Rectal smooth muscle tissue (tissue), 1 donor: ENCODE results near the gene LRP1.

Experiments used
- H3K27ac ChIP-seq: one replicate; pipeline ENCODE4 v1.7.0; 2013; ENCODE audit warnings: low read depth, low read length, inconsistent platforms
- H3K27me3 ChIP-seq: one replicate; pipeline ENCODE4 v1.7.0; 2013; ENCODE audit warnings: low read length; ENCODE audit not compliant: control insufficient read depth, insufficient read depth
- H3K36me3 ChIP-seq: one replicate; pipeline ENCODE4 v1.7.0; 2013; ENCODE audit warnings: low read length; ENCODE audit not compliant: control insufficient read depth, insufficient read depth
- H3K4me1 ChIP-seq: one replicate; pipeline ENCODE4 v1.7.0; 2013; ENCODE audit warnings: low read length; ENCODE audit not compliant: control insufficient read depth, insufficient read depth
- H3K4me3 ChIP-seq: one replicate; pipeline ENCODE4 v1.7.0; 2013; ENCODE audit warnings: low read length
- H3K9ac ChIP-seq: one replicate; pipeline ENCODE4 v1.7.0; 2013; ENCODE audit warnings: low read length

LRP1 gene

GRCh38 chr12:57173683-57174082 lies 45.4 kb downstream of the LRP1 start:
- Histone ChIP-seq H3K27ac (no peak overlapping the region), H3K27me3 (no peaks in the 10 kb centered on the region), H3K4me1 (no peaks in the 10 kb centered on the region), H3K9ac (no peak overlapping the region), H3K36me3 (peaks cover 56% of the 10 kb centered on the region), H3K4me3 (no peak overlapping the region)

GRCh38 chr12:57175428-57176138 lies 47.3 kb downstream of the LRP1 start:
- Histone ChIP-seq H3K27me3 (no peaks in the 10 kb centered on the region), H3K9ac (no peak overlapping the region), H3K27ac (peak overlapping the region; percentile 4), H3K4me1 (no peaks in the 10 kb centered on the region), H3K4me3 (no peak overlapping the region), H3K36me3 (peaks cover 62% of the 10 kb centered on the region)

DNA sequence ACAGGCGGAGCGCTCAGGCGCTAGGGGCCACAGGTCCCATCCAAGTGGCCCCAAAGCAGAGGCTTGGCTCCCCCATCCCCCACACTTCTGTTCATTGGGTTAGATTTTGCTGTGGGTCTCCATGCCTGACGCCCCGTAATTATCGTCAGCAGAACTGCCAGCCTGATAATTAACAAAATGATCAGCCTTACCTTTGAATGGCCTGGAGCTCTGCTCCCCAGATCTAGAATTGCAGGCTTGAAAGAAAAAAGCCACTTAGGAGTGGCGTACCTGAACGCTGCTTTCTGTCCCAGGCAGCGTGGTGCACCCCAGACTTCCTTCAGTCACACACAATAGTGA lies 47.8 kb downstream of the LRP1 start:
- Histone ChIP-seq H3K27ac (no peak overlapping the region), H3K36me3 (peaks cover 62% of the 10 kb centered on the region), H3K27me3 (no peaks in the 10 kb centered on the region), H3K4me3 (no peak overlapping the region), H3K9ac (no peak overlapping the region), H3K4me1 (no peaks in the 10 kb centered on the region)

- peaks cover 59% of the 10 kb centered on the region for H3K36me3 ChIP-seq
Measured at GRCh38 chr12:57176846-57177245, 48.6 kb downstream of the LRP1 start.

GRCh38 chr12:57177354-57177753 lies 49.1 kb downstream of the LRP1 start:
- H3K27ac ChIP-seq = no peak overlapping the region
- H3K36me3 ChIP-seq = peaks cover 59% of the 10 kb centered on the region
- H3K4me1 ChIP-seq = no peaks in the 10 kb centered on the region
- no peaks in the 10 kb centered on the region for H3K27me3 ChIP-seq
- no peak overlapping the region for H3K4me3 ChIP-seq
- no peak overlapping the region for H3K9ac ChIP-seq

More at GRCh38 chr12:57176846-57177245, 48.6 kb downstream of the LRP1 start:
- no peaks in the 10 kb centered on the region for H3K4me1 ChIP-seq
- H3K9ac ChIP-seq = no peak overlapping the region
- H3K27ac ChIP-seq = no peak overlapping the region
- no peaks in the 10 kb centered on the region for H3K27me3 ChIP-seq
- no peak overlapping the region for H3K4me3 ChIP-seq

DNA sequence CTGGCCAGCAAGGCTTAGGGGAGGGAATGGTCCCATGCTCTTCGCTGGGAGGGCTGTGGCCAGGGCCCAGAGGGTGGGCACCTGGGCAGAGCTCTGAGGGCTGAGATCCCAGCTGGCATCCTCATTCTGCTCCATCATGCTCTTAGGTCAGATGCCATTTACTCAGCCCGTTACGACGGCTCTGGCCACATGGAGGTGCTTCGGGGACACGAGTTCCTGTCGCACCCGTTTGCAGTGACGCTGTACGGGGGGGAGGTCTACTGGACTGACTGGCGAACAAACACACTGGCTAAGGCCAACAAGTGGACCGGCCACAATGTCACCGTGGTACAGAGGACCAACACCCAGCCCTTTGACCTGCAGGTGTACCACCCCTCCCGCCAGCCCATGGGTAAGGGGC lies 49.9 kb downstream of the LRP1 start:
- peaks cover 53% of the 10 kb centered on the region for H3K36me3 ChIP-seq
- H3K27me3 ChIP-seq = no peaks in the 10 kb centered on the region
- no peak overlapping the region for H3K4me3 ChIP-seq

DNA sequence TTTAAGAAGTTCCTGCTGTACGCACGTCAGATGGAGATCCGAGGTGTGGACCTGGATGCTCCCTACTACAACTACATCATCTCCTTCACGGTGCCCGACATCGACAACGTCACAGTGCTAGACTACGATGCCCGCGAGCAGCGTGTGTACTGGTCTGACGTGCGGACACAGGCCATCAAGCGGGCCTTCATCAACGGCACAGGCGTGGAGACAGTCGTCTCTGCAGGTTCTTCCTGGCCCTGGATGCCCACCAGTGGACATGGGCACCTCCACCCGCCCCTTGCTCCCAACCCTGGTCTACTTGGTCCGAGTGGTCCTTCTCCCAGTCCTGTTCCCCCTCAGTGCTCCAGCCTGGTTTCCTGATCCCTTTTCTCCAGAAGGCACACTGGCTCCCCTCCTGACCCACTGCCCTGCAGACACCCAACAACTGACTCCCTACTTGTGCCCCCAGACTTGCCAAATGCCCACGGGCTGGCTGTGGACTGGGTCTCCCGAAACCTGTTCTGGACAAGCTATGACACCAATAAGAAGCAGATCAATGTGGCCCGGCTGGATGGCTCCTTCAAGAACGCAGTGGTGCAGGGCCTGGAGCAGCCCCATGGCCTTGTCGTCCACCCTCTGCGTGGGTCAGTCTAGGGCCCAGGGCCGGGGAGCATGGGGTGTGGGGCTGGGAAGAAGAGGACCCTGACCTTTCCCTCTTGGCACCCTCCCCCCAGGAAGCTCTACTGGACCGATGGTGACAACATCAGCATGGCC lies 51.2 kb downstream of the LRP1 start:
- no peaks in the 10 kb centered on the region for H3K4me1 ChIP-seq
- no peak overlapping the region for H3K4me3 ChIP-seq
- H3K27me3 ChIP-seq = no peaks in the 10 kb centered on the region
- no peak overlapping the region for H3K27ac ChIP-seq
- peaks cover 48% of the 10 kb centered on the region for H3K36me3 ChIP-seq
- no peak overlapping the region for H3K9ac ChIP-seq

More for the DNA sequence above, 49.9 kb downstream of the LRP1 start:
- Histone ChIP-seq H3K4me1 (no peaks in the 10 kb centered on the region), H3K27ac (no peak overlapping the region), H3K9ac (no peak overlapping the region)

GRCh38 chr12:57180321-57180989 lies 52.2 kb downstream of the LRP1 start:
- no peak overlapping the region for H3K9ac ChIP-seq

GRCh38 chr12:57181072-57181471 lies 52.8 kb downstream of the LRP1 start:
- Histone ChIP-seq H3K36me3 (peaks cover 55% of the 10 kb centered on the region), H3K4me3 (no peak overlapping the region), H3K9ac (no peak overlapping the region), H3K4me1 (no peaks in the 10 kb centered on the region), H3K27me3 (no peaks in the 10 kb centered on the region), H3K27ac (no peak overlapping the region)

More at GRCh38 chr12:57180321-57180989, 52.2 kb downstream of the LRP1 start:
- Histone ChIP-seq H3K27ac (no peak overlapping the region), H3K27me3 (no peaks in the 10 kb centered on the region), H3K4me1 (no peaks in the 10 kb centered on the region), H3K4me3 (no peak overlapping the region), H3K36me3 (peaks cover 56% of the 10 kb centered on the region)

GRCh38 chr12:57181561-57182155 lies 53.4 kb downstream of the LRP1 start:
- Histone ChIP-seq H3K9ac (no peak overlapping the region), H3K4me1 (no peaks in the 10 kb centered on the region), H3K36me3 (peaks cover 53% of the 10 kb centered on the region), H3K4me3 (no peak overlapping the region), H3K27ac (no peak overlapping the region), H3K27me3 (no peaks in the 10 kb centered on the region)

DNA sequence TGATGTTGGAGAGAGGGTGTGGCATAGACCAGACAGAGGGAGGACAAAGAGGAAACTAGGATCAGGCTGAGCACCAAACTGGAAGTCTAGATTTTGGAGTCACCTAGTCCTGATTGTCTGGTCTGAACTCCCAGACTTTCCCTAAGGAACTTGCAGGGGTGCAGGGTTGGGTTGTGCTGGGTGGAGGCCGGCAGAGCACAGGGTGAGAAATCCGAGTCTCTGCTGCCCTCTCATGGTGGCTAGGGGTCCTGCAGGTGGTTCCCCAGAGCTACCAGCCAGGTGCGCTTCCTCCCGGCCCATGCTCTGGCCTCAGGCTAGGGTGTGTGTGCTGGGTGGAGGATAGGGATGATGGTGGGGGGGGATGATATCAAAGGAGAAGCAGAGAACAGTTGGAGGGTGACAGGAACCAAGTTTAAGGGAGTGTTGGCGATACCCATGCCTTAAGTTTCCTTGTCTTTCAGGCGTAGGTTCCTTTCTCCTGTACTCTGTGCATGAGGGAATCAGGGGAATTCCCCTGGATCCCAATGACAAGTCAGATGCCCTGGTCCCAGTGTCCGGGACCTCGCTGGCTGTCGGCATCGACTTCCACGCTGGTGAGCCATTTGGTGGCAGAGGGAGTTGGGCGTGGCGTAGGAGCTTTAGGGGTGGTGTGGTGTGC lies 54.8 kb downstream of the LRP1 start:
- peaks cover 55% of the 10 kb centered on the region for H3K36me3 ChIP-seq
- H3K9ac ChIP-seq = no peak overlapping the region
- H3K4me1 ChIP-seq = no peaks in the 10 kb centered on the region
- no peaks in the 10 kb centered on the region for H3K27me3 ChIP-seq
- no peak overlapping the region for H3K4me3 ChIP-seq
- no peak overlapping the region for H3K27ac ChIP-seq
